Measurements from ENCODE around the gene ASAP3.

The ASAP3 gene

GRCh38 chr1:23444104-23444533 is 39.9 kb downstream of the ASAP3 start:
- H3K27ac ChIP-seq (ENCODE audit: low read depth, low read length): no peak overlapping the region
- 95% methylated on average over 3 of the region's 4 CpGs for WGBS
- H3K9ac ChIP-seq (ENCODE audit: low read depth, low read length): no peak overlapping the region
- H3K36me3 ChIP-seq (ENCODE audit: insufficient read depth, low read length): peaks cover 23% of the 10 kb centered on the region
- no peak overlapping the region for H3K4me3 ChIP-seq (ENCODE audit: low read length)
- no peaks in the 10 kb centered on the region for H3K27me3 ChIP-seq (ENCODE audit: insufficient read depth, low read length)
- no peaks in the 10 kb centered on the region for H3K9me3 ChIP-seq (ENCODE audit: insufficient read depth, low read depth, low read length)
- no peaks in the 10 kb centered on the region for H3K4me1 ChIP-seq (ENCODE audit: insufficient read depth, low read length)

GRCh38 chr1:23442751-23443150 is 41.2 kb downstream of the ASAP3 start:
- Histone ChIP-seq H3K36me3 (ENCODE audit: insufficient read depth, low read length) (peaks cover 31% of the 10 kb centered on the region), H3K9me3 (ENCODE audit: insufficient read depth, low read depth, low read length) (no peaks in the 10 kb centered on the region), H3K27me3 (ENCODE audit: insufficient read depth, low read length) (no peaks in the 10 kb centered on the region), H3K4me1 (ENCODE audit: insufficient read depth, low read length) (no peaks in the 10 kb centered on the region), H3K27ac (ENCODE audit: low read depth, low read length) (no peak overlapping the region), H3K9ac (ENCODE audit: low read depth, low read length) (no peak overlapping the region), H3K4me3 (ENCODE audit: low read length) (no peak overlapping the region)
- 87% methylated on average over 3 of the region's 3 CpGs for WGBS

- no peak overlapping the region for H3K4me3 ChIP-seq (ENCODE audit: low read length)
- peaks cover 31% of the 10 kb centered on the region for H3K36me3 ChIP-seq (ENCODE audit: insufficient read depth, low read length)
- no peaks in the 10 kb centered on the region for H3K9me3 ChIP-seq (ENCODE audit: insufficient read depth, low read depth, low read length)
- WGBS: 95% methylated on average over 8 of the region's 8 CpGs
- H3K27me3 ChIP-seq (ENCODE audit: insufficient read depth, low read length): no peaks in the 10 kb centered on the region
- H3K9ac ChIP-seq (ENCODE audit: low read depth, low read length): no peak overlapping the region
- no peak overlapping the region for H3K27ac ChIP-seq (ENCODE audit: low read depth, low read length)
- H3K4me1 ChIP-seq (ENCODE audit: insufficient read depth, low read length): no peaks in the 10 kb centered on the region
Measured at GRCh38 chr1:23441446-23442148, 42.4 kb downstream of the ASAP3 start.

DNA sequence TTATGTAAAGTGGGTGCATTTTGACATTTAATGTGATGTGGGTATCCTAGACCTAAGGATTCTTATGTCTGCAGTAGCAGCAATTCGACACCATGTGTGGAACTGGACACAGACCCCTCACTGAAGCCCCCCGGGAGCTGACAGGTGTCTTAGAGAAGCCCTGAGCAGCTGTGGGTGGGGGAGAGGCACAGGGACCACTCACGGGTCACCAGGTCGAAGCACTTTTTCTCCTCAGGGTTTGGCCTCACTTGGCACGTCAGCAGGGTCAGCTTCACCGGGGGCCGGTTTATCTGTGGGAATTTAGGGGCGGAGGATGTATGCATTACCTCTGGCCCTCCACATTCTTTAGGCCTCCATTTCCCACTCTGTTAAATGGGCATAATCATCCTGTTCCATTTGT is 45.4 kb downstream of the ASAP3 start:
- Histone ChIP-seq H3K9me3 (ENCODE audit: insufficient read depth, low read depth, low read length) (no peaks in the 10 kb centered on the region), H3K4me1 (ENCODE audit: insufficient read depth, low read length) (no peaks in the 10 kb centered on the region), H3K9ac (ENCODE audit: low read depth, low read length) (no peak overlapping the region), H3K27ac (ENCODE audit: low read depth, low read length) (no peak overlapping the region), H3K36me3 (ENCODE audit: insufficient read depth, low read length) (peaks cover 55% of the 10 kb centered on the region), H3K27me3 (ENCODE audit: insufficient read depth, low read length) (no peaks in the 10 kb centered on the region), H3K4me3 (ENCODE audit: low read length) (no peak overlapping the region)
- 95% methylated on average over 8 of the region's 8 CpGs for WGBS

- 94% methylated on average over 13 of the region's 13 CpGs for WGBS
- H3K4me3 ChIP-seq (ENCODE audit: low read length): no peak overlapping the region
- peaks cover 63% of the 10 kb centered on the region for H3K36me3 ChIP-seq (ENCODE audit: insufficient read depth, low read length)
Measured at GRCh38 chr1:23437355-23437664, 46.7 kb downstream of the ASAP3 start.

DNA sequence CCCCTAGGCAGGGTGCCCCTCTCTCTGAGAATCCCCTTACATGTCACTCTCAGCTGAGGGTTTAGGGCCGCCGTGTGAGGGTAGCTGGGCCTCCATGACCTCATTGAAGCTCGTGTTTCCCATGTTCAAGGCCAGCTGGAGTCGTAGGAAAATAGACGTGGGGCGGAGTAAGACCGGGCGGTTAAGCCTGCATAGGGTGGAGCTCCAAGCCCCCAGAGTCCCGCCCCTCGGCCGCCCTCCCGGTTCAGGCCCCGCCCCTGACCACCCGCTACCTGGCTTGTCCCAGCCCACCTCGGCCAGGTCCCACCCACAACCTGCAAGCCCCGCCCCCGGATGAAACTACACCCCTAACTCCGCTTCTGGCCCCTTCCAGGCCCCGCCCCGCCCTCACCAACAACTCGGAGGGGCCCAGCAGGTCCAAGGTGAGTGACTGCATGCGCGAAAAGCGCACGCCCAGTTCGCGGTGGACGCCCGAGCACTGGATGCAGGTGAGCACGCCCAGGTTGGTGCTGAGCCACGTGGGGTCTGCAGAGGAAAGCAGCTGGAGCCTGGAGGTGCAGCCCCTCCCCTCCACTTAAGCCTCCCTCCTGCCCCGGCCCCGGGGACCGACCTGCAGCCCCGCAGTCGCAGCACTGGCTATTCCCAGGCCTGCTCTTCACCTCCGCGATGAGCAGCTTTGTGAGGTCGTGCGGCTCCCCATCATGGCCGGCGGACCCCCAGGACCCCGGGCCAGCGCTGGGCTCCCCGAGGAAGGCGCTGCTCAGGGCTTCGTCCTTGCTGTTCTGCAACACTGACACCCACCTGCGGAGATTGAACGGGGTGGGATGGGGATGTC is 47.2 kb downstream of the ASAP3 start:
- H3K27ac ChIP-seq (ENCODE audit: low read depth, low read length): no peak overlapping the region
- H3K36me3 ChIP-seq (ENCODE audit: insufficient read depth, low read length): peaks cover 61% of the 10 kb centered on the region
- H3K4me1 ChIP-seq (ENCODE audit: insufficient read depth, low read length): no peaks in the 10 kb centered on the region
- WGBS: 87% methylated on average over 49 of the region's 49 CpGs
- H3K27me3 ChIP-seq (ENCODE audit: insufficient read depth, low read length): no peaks in the 10 kb centered on the region
- H3K9me3 ChIP-seq (ENCODE audit: insufficient read depth, low read depth, low read length): no peaks in the 10 kb centered on the region
- H3K9ac ChIP-seq (ENCODE audit: low read depth, low read length): no peak overlapping the region
- H3K4me3 ChIP-seq (ENCODE audit: low read length): peak overlapping the region; percentile 25; the same call in 1 of the 2 replicates

More at GRCh38 chr1:23437355-23437664, 46.7 kb downstream of the ASAP3 start:
- H3K27ac ChIP-seq (ENCODE audit: low read depth, low read length): no peak overlapping the region
- no peaks in the 10 kb centered on the region for H3K27me3 ChIP-seq (ENCODE audit: insufficient read depth, low read length)
- H3K9me3 ChIP-seq (ENCODE audit: insufficient read depth, low read depth, low read length): no peaks in the 10 kb centered on the region
- H3K4me1 ChIP-seq (ENCODE audit: insufficient read depth, low read length): no peaks in the 10 kb centered on the region
- H3K9ac ChIP-seq (ENCODE audit: low read depth, low read length): no peak overlapping the region

DNA sequence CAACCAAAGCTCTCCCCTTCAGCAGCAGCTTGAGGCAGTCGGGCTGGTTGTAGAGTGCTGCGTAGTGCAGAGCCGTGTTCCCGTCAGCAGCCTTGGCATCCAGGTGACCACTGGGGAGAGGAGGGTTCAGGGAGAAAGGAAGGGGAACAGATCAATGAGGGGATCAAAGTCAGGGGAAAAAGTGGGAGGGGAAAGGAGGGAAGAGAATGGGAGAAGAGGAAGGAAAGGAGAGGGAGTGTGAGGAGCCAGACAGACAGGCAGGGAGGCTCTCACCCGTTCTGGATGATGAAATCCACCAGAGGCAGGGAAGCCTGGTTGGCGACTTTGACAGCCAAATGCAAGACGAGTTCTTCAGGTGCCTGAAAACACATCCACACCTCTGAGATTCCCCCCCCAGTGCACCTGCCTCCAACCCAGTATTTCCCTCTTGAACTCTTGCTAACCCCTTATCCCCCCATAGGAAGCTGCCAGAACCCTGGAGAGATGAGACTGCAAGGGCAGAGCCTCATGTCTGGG is 49.7 kb downstream of the ASAP3 start:
- WGBS: 90% methylated on average over 7 of the region's 7 CpGs
- H3K36me3 ChIP-seq (ENCODE audit: insufficient read depth, low read length): peaks cover 65% of the 10 kb centered on the region
- H3K4me3 ChIP-seq (ENCODE audit: low read length): no peak overlapping the region
- H3K9ac ChIP-seq (ENCODE audit: low read depth, low read length): no peak overlapping the region
- no peak overlapping the region for H3K27ac ChIP-seq (ENCODE audit: low read depth, low read length)
- H3K9me3 ChIP-seq (ENCODE audit: insufficient read depth, low read depth, low read length): no peaks in the 10 kb centered on the region
- no peaks in the 10 kb centered on the region for H3K27me3 ChIP-seq (ENCODE audit: insufficient read depth, low read length)
- H3K4me1 ChIP-seq (ENCODE audit: insufficient read depth, low read length): no peaks in the 10 kb centered on the region

GRCh38 chr1:23433122-23433521 is 50.9 kb downstream of the ASAP3 start:
- Histone ChIP-seq H3K27me3 (ENCODE audit: insufficient read depth, low read length) (peaks cover 9% of the 10 kb centered on the region), H3K4me3 (ENCODE audit: low read length) (no peak overlapping the region), H3K4me1 (ENCODE audit: insufficient read depth, low read length) (no peaks in the 10 kb centered on the region), H3K36me3 (ENCODE audit: insufficient read depth, low read length) (peaks cover 60% of the 10 kb centered on the region), H3K27ac (ENCODE audit: low read depth, low read length) (no peak overlapping the region), H3K9me3 (ENCODE audit: insufficient read depth, low read depth, low read length) (no peaks in the 10 kb centered on the region), H3K9ac (ENCODE audit: low read depth, low read length) (no peak overlapping the region)
- 97% methylated on average over 10 of the region's 10 CpGs for WGBS

DNA sequence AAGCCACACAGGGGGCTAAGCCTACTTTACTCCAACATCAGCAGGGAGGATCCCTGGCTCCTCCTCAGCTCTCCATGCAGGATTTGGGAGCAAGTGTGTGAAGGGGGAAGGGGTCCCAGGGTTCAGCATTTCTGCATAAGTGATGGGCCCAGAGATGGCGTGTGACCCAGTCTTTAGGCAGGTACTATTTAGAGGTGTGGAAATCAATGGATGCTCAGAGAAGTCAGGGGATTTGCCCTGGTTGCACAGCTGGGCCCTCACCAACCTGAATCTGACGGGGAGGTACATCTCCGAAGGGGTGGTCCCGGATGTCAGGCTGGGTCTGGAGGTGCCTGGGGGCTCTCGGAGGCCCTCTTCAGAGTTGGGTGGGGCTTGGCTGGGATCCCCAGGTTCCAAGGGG is 52.5 kb downstream of the ASAP3 start:
- H3K27me3 ChIP-seq (ENCODE audit: insufficient read depth, low read length): peaks cover 26% of the 10 kb centered on the region
- H3K27ac ChIP-seq (ENCODE audit: low read depth, low read length): no peak overlapping the region
- H3K4me1 ChIP-seq (ENCODE audit: insufficient read depth, low read length): no peaks in the 10 kb centered on the region
- peaks cover 60% of the 10 kb centered on the region for H3K36me3 ChIP-seq (ENCODE audit: insufficient read depth, low read length)
- no peaks in the 10 kb centered on the region for H3K9me3 ChIP-seq (ENCODE audit: insufficient read depth, low read depth, low read length)
- no peak overlapping the region for H3K4me3 ChIP-seq (ENCODE audit: low read length)
- 90% methylated on average over 5 of the region's 5 CpGs for WGBS
- H3K9ac ChIP-seq (ENCODE audit: low read depth, low read length): no peak overlapping the region

GRCh38 chr1:23430803-23431202 is 53.2 kb downstream of the ASAP3 start:
- 94% methylated on average over 12 of the region's 12 CpGs for WGBS
- no peaks in the 10 kb centered on the region for H3K4me1 ChIP-seq (ENCODE audit: insufficient read depth, low read length)
- no peak overlapping the region for H3K27ac ChIP-seq (ENCODE audit: low read depth, low read length)
- no peak overlapping the region for H3K4me3 ChIP-seq (ENCODE audit: low read length)
- H3K27me3 ChIP-seq (ENCODE audit: insufficient read depth, low read length): peaks cover 32% of the 10 kb centered on the region
- no peaks in the 10 kb centered on the region for H3K9me3 ChIP-seq (ENCODE audit: insufficient read depth, low read depth, low read length)
- no peak overlapping the region for H3K9ac ChIP-seq (ENCODE audit: low read depth, low read length)
- peaks cover 58% of the 10 kb centered on the region for H3K36me3 ChIP-seq (ENCODE audit: insufficient read depth, low read length)

DNA sequence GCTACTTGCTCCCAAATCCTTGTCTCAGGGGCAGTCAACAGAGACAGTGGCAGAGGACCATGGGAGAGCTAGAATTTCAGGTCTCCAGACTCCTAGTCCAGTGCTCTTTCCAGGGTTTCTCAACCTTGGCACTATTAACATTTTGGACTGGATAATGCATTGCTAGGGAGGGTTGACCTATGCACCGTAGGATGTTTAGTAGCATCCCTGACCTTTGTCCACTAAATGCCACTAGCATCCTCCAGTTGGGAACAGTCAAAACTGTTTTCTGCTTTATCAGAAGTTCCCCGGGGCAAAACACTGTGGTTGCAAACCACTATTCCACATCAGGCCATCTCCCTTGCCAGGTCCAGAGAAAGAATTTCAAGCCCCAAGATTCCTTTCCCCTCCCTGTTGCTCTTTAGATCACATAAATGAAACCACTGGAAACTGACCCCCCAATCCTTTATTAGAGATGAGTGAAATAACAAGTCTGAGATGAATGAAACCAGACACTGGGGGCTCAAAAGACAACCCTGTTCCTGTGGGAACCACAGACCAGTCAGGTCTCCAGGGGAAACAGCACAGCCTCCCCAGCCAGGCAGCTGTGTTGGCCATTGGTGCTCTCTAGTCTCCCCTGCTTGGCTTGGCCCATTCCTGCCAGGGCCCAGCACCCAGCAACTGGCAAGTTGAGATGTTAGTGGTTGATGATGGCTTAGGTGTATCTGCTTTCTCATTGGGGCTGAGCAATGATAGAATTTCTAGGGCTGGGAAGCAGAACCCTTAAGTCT is 55.7 kb downstream of the ASAP3 start:
- WGBS: 92% methylated on average over 2 of the region's 2 CpGs

More for the DNA sequence above, 55.7 kb downstream of the ASAP3 start:
- no peak overlapping the region for H3K9ac ChIP-seq (ENCODE audit: low read depth, low read length)
- peaks cover 4% of the 10 kb centered on the region; the same call in 1 of the 2 replicates for H3K4me1 ChIP-seq (ENCODE audit: insufficient read depth, low read length)
- no peak overlapping the region for H3K27ac ChIP-seq (ENCODE audit: low read depth, low read length)
- peaks cover 34% of the 10 kb centered on the region for H3K36me3 ChIP-seq (ENCODE audit: insufficient read depth, low read length)
- no peak overlapping the region for H3K4me3 ChIP-seq (ENCODE audit: low read length)
- H3K27me3 ChIP-seq (ENCODE audit: insufficient read depth, low read length): peaks cover 57% of the 10 kb centered on the region
- no peaks in the 10 kb centered on the region for H3K9me3 ChIP-seq (ENCODE audit: insufficient read depth, low read depth, low read length)

All from HUES64 (cell line).